Measurements from ENCODE around the gene PRM2.

The PRM2 gene

GRCh38 chr16:11225677-11226549, 50.4 kb downstream of the PRM2 start:
- no peak for DNase-seq (ENCODE audit: low spot score)
